MG63 (cell line): ENCODE data around the gene ADGRV1. TPM values are rescaled to one million over a fixed set of nuclear protein-coding genes. Genes with fewer than 3 reads are reported as not detected.

Experiments used
- DNase-seq: peaks from one replicate; pipeline ENCODE4 v3.0.0-alpha.2; 2020
- H3K27me3 ChIP-seq: fragments of 250-450 bp; sonication (Bioruptor Pico); 2 replicates; pipeline ENCODE4 v1.5.1; 2020; ENCODE audit warnings: mild to moderate bottlenecking, moderate library complexity
- H3K36me3 ChIP-seq: fragments of 250-450 bp; sonication (Bioruptor Pico); 2 replicates; pipeline ENCODE4 v1.5.1; 2020; ENCODE audit warnings: mild to moderate bottlenecking, moderate library complexity
- H3K4me3 ChIP-seq: fragments of 250-450 bp; sonication (Bioruptor Pico); 2 replicates; pipeline ENCODE4 v1.5.1; 2020; ENCODE audit warnings: mild to moderate bottlenecking, moderate library complexity
- H3K9me3 ChIP-seq: fragments of 250-450 bp; sonication (Bioruptor Pico); 2 replicates; pipeline ENCODE4 v1.5.1; 2020; ENCODE audit warnings: mild to moderate bottlenecking, moderate library complexity
- total RNA-seq: library from RNA; depleted of rRNA; stranded (reverse); fragments of >200 nt; shearing (Covaris generic); gene quantifications from 2 replicates; pipeline ENCODE4 v1.2.3, GENCODE V29; 2014; ENCODE audit warnings: low replicate concordance

ADGRV1 gene
- total RNA-seq, 1 experiment from 2014 or later, result 0.13 TPM

DNA sequence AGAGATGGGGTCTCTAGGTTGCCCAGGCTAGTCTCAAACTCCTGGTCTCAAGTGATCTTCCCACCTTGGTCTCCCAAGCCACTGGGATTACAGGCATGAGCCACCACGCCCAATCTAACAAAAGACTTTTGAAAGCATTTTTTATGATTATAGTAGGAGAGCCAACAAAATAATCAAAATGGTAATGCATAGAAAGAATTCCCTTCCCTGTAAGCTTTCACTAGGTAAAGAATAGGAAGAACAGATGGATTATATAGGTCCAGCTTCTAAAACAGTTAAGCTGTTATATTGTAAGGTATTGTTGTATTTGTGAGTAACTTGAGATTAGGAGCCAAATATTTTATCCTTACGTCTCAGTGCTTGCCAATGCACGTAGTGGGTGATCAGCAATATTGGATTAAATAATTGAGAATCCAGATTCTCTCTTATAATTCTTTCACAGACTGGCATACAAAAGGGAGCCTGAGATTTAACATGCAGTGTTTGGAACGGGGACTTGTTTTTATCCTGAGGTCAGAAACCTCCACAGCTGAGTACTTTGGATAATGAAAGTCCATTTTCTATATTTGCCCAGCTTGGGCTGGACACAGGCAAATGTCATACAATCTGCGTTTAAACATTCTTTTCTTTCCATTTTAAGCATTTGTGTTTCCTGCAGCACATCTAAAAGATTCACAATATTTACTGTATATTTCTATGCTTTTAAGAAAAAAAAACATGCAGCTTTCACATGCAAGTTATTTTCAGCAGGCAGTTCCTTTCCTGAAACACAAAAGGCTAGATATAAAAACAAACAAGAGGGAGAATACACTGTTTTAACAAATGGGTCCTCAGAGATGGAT, 586.1 kb downstream of the ADGRV1 start:
- no peaks in the 10 kb centered on the region for H3K36me3 ChIP-seq
- H3K4me3 ChIP-seq, result no peak overlapping the region
- no peaks in the 10 kb centered on the region for H3K9me3 ChIP-seq
- no peaks in the 10 kb centered on the region for H3K27me3 ChIP-seq
- DNase-seq, result no peak

DNA sequence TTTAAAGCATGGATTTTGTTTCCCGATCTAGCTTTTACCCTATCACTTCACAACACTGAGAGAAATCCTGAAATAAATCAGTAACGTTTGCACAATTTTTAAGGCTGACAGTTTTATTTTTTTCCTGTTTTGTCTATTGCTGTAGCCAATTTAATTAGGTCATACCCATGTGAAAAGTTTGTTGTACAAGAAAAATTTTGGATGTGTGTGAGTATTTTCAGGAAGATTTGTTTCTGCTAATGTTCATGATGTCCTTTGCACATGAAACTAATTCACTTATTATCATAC, 586.7 kb downstream of the ADGRV1 start:
- H3K27me3 ChIP-seq, result no peaks in the 10 kb centered on the region
- H3K4me3 ChIP-seq, result no peak overlapping the region
- no peaks in the 10 kb centered on the region for H3K36me3 ChIP-seq
- no peak for DNase-seq
- no peaks in the 10 kb centered on the region for H3K9me3 ChIP-seq

DNA sequence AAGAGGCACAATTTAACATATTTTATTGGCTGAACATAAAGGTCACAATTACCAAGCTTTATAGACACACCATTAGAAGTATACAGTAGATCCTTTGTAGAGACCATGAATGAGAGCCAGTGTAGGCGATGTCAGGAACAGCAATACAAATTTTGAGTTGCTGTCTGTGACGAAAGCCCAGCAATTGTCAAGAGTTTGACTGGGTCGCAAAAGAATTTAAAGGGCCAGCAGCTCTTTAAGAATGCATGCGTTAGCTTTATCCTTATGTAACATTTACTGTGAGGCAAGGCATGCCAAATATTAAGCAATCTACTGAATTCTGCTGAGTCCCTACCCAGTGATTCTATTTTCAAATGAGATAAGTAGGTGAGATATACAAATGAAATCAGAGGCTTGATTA, 587.6 kb downstream of the ADGRV1 start:
- DNase-seq, result no peak
- Histone ChIP-seq H3K36me3 (no peaks in the 10 kb centered on the region), H3K9me3 (no peaks in the 10 kb centered on the region), H3K4me3 (no peak overlapping the region), H3K27me3 (no peaks in the 10 kb centered on the region)

DNA sequence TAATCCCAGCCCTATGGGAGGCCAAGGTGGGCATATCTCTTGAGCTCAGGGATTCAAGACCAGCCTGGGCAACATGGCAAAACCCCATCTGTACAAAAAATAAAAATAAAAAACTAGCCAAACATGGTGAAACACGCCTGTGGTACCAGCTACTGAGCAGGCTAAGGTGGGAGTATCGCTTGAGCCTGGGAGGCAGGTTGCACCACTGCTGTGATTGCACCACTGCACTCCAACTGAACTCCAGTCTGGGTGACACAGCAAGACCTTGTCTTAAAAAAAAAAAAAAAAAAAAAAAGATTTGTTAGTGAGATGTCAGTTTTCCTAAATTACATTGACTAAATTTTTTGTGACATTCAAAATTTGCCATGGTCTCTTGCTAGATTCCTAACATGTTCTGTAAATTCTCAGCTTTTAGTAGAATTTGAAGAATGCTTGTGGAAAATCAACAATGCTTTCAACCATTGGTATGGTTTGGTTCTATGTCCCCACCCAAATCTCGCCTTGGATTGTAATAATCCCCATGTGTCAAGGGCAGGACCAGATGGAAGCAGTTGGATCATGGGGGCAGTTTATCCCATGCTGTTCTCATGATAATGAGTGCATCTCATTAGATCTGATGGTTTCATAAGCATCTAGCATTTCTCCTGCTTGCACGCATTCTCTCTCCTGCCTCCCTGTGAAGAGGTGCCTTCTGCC, 588.5 kb downstream of the ADGRV1 start:
- Histone ChIP-seq H3K4me3 (no peak overlapping the region), H3K9me3 (no peaks in the 10 kb centered on the region)
- no peak for DNase-seq

DNA sequence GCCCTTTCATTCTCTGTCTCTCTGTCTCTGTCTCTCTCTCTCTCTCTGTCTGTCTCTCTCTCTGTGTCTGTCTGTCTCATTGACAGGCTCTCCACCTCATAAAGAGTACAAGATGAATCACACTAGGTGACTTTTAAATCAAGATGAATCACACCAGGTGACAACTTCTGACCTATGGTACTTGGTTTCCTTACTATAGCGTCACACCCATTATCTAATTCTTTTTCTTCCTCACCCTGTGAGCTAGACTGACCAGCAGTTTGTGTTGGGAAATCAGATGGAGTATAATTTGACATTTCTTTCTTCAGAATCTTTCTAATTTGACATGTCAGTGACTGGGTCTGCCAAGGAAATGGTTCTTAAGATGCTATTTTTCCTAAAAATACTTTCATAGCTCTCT, 591.6 kb downstream of the ADGRV1 start:
- Histone ChIP-seq H3K36me3 (no peaks in the 10 kb centered on the region), H3K9me3 (no peaks in the 10 kb centered on the region), H3K27me3 (no peaks in the 10 kb centered on the region), H3K4me3 (no peak overlapping the region)
- no peak for DNase-seq

More for the DNA sequence above, 588.5 kb downstream of the ADGRV1 start:
- Histone ChIP-seq H3K27me3 (no peaks in the 10 kb centered on the region), H3K36me3 (no peaks in the 10 kb centered on the region)

DNA sequence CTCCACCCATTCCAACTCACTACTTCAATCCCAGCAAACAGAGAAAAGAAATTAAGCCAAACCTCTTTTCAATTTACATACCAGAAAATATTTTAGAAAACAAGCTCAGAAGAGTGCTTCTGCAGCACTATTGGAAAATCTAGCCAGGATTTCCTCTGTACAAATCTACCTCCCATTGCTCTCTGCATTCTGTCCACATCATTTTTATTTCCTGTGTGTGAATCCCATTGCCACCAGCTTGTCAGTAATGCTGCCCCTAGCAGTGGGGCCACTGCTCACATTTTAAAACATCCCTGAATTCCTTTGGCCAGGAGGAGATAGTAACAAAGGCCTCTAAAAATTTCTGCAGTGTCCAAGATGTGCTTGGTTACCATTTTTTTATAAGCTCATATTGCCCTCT, 592.0 kb downstream of the ADGRV1 start:
- no peak for DNase-seq
- Histone ChIP-seq H3K4me3 (no peak overlapping the region), H3K27me3 (no peaks in the 10 kb centered on the region), H3K9me3 (no peaks in the 10 kb centered on the region), H3K36me3 (no peaks in the 10 kb centered on the region)

DNA sequence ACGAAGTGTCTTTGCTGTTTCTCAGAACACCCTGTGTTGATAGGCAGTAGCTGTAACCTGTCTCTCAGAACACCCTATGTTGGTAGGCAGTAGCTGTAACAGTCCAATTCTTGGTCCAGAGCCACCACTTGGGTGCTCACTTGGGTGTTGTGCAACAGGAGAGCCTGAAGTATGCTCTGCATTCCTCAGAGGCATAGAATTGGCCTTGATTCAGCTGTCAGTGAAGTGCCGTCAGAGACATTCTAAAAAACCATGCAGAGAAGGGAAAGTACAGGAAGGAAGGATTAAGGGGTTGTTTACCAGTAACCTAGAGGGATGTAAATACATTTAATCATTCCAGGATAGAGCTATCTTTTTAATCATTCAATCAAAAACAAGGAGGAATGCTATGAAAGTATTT, 593.4 kb downstream of the ADGRV1 start:
- DNase-seq, result peak; percentile 94
- Histone ChIP-seq H3K4me3 (no peak overlapping the region), H3K36me3 (no peaks in the 10 kb centered on the region), H3K27me3 (no peaks in the 10 kb centered on the region), H3K9me3 (no peaks in the 10 kb centered on the region)

DNA sequence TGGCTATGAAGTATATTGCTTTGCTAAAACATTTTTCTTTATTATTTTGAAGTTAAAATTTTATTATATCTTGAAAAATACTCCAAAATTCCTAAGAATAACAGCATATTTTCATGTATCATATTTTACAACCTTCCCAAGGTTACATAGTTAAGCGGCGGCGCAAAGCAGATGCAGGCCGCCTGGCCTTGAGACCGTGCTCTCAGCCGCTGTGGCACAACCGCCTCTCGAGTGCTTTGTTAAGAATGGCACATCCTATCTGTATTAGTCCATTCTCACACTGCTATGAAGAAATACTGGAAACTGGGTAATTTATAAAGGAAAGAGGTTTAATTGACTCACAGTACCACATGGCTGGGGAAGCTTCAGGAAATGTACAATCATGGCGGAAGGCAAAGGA, 595.7 kb downstream of the ADGRV1 start:
- Histone ChIP-seq H3K36me3 (no peaks in the 10 kb centered on the region), H3K27me3 (no peaks in the 10 kb centered on the region), H3K9me3 (no peaks in the 10 kb centered on the region), H3K4me3 (no peak overlapping the region)
- DNase-seq, result no peak

DNA sequence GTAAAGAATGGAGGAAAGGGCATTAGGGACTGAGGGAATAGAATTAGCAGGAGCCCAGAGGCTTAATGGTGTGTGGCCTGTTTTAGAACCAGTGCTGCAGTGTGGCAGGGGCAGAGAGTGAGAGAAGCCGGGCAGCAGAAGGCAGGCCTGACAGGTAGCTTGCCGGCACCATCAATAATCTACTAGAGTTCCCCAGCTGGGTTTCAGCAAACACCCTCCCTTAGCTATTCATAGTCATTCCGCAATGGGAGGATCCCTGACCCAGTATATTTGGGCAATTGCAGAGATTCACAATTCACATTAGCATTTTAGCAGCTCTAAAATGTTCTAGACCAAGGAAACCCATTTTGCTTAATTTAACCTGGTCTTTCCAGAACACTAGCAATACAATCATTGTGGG, 596.7 kb downstream of the ADGRV1 start:
- Histone ChIP-seq H3K4me3 (no peak overlapping the region), H3K36me3 (no peaks in the 10 kb centered on the region), H3K9me3 (no peaks in the 10 kb centered on the region), H3K27me3 (no peaks in the 10 kb centered on the region)
- DNase-seq, result no peak

DNA sequence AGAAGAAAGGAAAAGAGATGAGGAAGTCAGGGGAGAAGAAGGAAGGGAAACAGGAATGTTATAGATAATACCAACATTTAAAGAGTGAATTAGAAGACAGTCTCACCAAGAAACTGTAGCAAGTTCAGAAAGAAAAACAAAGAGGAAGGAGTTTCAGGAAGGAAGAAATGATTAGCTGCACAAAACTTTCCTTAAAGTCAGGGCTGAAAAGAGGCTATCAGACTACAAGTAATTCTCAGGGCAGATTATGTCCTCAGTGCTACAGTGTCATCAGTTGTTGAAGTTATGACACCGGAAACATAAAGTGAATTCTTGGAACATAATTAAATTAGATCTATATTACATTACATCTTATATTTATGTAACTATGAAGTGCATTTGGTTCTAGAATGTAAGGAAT, 597.6 kb downstream of the ADGRV1 start:
- no peaks in the 10 kb centered on the region for H3K36me3 ChIP-seq
- no peak overlapping the region for H3K4me3 ChIP-seq
- H3K27me3 ChIP-seq, result no peaks in the 10 kb centered on the region
- no peak for DNase-seq
- no peaks in the 10 kb centered on the region for H3K9me3 ChIP-seq

DNA sequence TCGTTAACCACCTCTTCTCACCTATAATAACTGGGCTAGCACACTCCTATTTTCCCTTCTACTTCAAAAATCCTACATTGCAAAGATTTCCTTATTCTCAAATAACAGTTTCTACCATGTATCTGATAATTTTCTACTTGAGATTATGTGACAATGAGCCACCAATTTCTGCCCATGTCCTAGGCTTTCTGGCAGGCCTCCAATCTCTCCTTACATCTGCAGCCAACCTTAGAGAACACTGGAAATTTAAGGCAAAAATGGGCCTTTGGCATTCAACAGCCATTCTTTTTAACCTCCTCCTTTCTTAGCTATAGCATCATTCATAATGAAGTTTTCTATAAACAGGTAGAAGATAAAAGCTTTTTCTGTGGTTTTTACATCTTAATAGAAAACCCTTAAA, 599.4 kb downstream of the ADGRV1 start:
- Histone ChIP-seq H3K4me3 (no peak overlapping the region), H3K27me3 (no peaks in the 10 kb centered on the region), H3K36me3 (no peaks in the 10 kb centered on the region), H3K9me3 (no peaks in the 10 kb centered on the region)
- no peak for DNase-seq

DNA sequence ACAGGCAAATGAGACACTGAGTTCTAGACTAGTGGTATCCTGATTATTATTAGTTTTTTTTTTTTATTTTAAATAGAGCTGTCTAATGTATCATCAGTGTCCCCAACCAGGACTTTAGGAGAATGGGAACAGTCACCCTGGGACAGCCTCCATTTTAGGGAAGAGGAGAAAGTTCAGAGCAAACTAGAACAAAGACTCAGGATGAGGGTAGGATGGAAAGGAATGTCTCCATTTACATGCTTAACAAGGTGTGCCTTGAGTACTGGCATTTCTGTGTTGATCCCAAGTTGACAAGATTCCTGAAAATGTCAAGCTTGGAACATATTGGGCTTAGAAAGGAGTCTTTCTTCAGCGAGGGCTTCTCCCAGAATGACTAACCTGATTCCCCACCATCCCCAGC, 601.0 kb downstream of the ADGRV1 start:
- Histone ChIP-seq H3K9me3 (no peaks in the 10 kb centered on the region), H3K4me3 (no peak overlapping the region), H3K27me3 (no peaks in the 10 kb centered on the region), H3K36me3 (no peaks in the 10 kb centered on the region)
- DNase-seq, result no peak

DNA sequence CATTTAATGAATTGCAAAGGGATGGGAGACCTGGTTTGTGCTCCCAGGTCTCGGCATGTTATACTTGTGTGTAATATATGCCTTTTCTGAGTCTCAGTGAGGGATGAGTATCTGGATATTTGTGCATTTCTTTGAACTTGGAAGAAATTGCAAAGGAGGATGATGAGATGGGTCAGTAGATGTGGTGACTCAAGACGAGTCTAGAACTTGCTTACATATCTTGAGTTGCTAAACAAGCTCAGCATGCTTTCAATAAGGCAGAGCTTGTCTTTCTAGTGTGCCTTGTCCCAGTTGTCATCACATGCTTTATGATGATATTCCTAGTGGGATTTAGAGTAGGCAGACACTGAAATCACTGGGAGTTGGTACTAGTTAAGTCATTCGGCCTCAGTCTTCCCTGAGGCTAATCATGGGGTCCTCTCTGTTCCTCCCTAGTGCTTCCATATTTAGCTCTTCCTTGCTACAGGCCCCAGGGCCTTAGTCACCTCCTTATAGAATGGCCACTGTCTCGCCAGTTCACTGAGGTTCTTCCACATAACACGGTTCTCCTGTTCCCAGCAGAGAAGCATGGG, 602.2 kb downstream of the ADGRV1 start:
- Histone ChIP-seq H3K27me3 (no peaks in the 10 kb centered on the region), H3K9me3 (no peaks in the 10 kb centered on the region), H3K36me3 (no peaks in the 10 kb centered on the region), H3K4me3 (no peak overlapping the region)
- DNase-seq, result no peak

DNA sequence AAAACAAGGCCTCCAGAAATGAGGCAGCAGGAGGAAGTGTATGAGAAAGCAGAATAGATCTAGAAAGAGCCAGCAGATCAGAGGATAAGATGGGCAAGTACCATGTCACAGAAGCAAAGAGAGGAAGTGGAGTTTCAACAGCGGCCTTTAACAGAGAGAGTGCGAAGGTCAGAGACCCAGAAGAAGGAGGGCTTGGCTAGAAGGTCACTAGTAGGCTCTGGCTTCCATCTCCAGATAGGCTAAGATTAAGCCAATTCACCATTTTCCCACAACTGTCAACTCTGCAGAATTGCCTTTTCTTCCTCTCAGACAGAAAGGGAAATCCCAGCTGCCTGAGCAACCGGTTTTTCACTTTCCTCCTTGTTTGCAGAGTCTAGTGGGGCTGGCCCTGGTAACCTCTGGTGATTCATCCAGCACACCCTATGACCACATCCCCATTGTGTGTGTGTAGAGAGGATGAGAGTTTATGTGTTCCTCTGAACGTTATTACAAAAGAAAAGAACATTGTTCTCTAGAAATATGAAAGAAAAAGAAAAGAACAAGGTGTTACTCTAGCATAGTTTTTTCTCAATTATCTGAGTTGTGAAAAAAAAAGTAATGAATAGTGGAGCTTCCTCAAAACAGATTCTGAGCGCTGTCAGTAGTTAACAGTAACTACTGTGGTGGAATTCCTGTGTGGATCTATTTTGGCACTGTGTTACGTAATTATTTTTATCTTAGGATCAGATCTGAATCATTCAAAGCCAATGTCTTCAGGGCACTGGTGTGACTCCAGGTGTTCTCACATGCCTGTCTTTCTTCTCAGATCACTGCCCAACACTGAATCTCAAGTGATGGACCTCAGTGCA, 604.2 kb downstream of the ADGRV1 start:
- Histone ChIP-seq H3K36me3 (no peaks in the 10 kb centered on the region), H3K27me3 (no peaks in the 10 kb centered on the region), H3K9me3 (no peaks in the 10 kb centered on the region), H3K4me3 (no peak overlapping the region)
- peak; percentile 87 for DNase-seq

DNA sequence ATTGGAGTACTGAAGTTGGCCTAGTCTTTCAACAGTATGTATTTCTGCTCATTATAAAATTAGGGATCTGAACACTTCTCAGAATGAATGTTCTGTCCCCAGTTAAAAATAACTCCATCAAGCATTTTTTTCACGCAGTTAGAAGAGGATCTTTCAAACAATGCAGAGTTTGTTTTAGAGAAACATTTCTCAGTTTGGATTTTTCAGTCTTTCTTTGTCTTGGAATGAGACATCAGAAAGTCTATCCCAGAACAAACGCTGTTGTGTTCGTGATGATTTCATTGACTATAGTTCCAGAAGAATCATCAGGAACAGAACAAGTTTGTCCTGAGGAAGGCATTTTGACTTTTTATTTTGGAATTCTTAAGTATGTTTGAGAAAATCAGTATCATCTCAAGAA, 605.8 kb downstream of the ADGRV1 start:
- H3K9me3 ChIP-seq, result no peaks in the 10 kb centered on the region
- no peak for DNase-seq
- H3K36me3 ChIP-seq, result no peaks in the 10 kb centered on the region
- H3K27me3 ChIP-seq, result no peaks in the 10 kb centered on the region
- no peak overlapping the region for H3K4me3 ChIP-seq

DNA sequence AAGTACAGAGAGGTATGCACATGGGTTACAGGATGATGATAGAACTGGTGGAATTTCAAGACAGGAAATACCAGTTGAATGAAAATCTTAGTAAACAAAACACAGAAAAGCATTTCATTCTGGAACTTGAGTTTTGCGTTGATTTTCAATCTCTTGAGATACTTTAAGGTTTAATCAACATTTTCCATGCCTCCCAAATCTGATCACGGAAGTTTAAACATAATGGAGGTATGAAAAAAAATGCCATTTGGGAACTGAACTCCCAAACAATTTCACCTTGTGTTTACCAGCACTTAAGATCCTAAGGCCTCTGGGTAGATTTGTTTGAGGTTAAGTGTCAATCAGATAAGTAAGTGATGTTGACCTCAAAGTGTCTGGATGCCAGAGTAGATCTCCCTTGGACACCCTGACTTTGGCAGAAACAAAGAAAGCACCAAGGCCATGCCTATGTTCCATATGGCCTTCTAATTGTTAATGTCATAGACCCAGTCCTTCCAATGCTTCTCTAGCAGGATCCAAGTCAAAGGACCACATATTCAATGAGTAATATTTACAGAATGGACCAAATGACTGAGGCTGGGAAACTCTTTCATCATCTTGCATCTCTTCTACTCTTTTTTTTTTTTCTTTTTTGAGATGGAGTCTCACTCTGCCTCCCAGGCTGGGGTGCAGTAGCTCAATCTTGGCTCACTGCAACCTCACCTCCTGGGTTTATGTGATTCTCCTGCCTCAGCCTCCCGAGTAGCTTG, 607.6 kb downstream of the ADGRV1 start:
- Histone ChIP-seq H3K4me3 (no peak overlapping the region), H3K27me3 (no peaks in the 10 kb centered on the region), H3K36me3 (no peaks in the 10 kb centered on the region), H3K9me3 (no peaks in the 10 kb centered on the region)
- no peak for DNase-seq
